ENCODE measurements around the gene SLC4A4.

The SLC4A4 gene

DNA sequence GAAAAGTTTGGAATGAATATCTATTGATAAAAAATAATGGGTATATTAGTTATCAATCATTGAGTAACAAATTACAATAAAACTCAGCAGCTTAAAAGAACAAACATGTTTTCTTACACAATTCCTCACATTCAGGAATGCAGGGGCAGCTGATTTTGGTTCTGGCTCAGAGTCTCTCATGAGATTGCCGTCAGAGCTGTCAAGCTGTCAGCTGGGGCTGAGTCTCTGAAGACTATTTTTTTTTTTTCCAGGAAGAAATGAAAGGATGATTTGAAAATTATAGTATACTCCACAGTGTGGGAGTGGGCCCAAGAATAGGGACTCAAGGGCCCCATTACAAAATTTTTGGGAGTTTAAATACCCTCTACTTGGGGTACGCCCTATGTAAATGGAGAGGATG is 226.0 kb downstream of the SLC4A4 start:
- in situ Hi-C loops (cut with MboI; ENCODE audit: low sequenced_read_pairs, unreplicated experiment): no loop called here
- DNase-seq (ENCODE audit: low spot score): no peak
- TF ChIP-seq, protein P1, sequence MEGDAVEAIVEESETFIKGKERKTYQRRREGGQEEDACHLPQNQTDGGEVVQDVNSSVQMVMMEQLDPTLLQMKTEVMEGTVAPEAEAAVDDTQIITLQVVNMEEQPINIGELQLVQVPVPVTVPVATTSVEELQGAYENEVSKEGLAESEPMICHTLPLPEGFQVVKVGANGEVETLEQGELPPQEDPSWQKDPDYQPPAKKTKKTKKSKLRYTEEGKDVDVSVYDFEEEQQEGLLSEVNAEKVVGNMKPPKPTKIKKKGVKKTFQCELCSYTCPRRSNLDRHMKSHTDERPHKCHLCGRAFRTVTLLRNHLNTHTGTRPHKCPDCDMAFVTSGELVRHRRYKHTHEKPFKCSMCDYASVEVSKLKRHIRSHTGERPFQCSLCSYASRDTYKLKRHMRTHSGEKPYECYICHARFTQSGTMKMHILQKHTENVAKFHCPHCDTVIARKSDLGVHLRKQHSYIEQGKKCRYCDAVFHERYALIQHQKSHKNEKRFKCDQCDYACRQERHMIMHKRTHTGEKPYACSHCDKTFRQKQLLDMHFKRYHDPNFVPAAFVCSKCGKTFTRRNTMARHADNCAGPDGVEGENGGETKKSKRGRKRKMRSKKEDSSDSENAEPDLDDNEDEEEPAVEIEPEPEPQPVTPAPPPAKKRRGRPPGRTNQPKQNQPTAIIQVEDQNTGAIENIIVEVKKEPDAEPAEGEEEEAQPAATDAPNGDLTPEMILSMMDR (IDR thresholded peaks at IDR 0.05; ENCODE audit: borderline replicate concordance, control extremely low read depth, extremely low read depth, insufficient read depth, missing control alignments): no peak

DNA sequence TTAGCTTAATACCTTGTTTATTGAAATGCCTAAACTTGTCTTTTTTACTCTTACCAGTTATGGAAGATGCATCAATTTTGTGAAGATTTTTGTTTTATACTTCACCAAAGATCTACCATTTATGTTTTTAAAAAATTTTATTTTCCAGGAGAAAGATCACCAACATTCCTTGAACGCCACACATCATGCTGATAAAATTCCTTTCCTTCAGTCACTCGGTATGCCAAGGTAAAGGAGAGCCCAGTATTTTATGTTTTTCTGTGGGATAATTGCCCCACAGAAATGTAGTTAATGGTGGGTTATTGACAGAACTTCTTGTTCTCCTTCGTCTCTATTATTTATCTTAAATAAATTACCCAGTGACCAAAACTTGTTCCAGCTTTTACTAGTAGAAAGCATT is 228.0 kb downstream of the SLC4A4 start:
- in situ Hi-C loops (cut with MboI; ENCODE audit: low sequenced_read_pairs, unreplicated experiment): no loop called here
- TF ChIP-seq, protein P1 (IDR thresholded peaks at IDR 0.05; ENCODE audit: borderline replicate concordance, control extremely low read depth, extremely low read depth, insufficient read depth, missing control alignments): no peak
- no peak for DNase-seq (ENCODE audit: low spot score)

DNA sequence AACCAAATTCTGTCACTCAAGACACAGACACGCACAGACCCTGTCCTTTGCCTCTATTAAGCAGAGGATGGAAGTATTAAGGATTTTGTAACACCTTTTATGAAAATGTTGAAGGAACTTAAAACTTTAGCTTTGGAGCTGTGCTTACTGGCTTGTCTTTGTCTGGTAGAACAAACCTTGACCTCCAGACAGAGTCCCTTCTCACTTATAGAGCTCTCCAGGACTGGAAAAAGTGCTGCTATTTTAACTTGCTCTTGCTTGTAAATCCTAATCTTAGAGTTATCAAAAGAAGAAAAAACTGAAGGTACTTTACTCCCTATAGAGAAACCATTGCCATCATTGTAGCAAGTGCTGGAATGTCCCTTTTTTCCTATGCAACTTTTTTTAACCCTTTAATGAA is 229.3 kb downstream of the SLC4A4 start:
- DNase-seq (ENCODE audit: low spot score): no peak
- in situ Hi-C loops (cut with MboI; ENCODE audit: low sequenced_read_pairs, unreplicated experiment): no loop called here
- TF ChIP-seq, protein P1 (IDR thresholded peaks at IDR 0.05; ENCODE audit: borderline replicate concordance, control extremely low read depth, extremely low read depth, insufficient read depth, missing control alignments): no peak

DNA sequence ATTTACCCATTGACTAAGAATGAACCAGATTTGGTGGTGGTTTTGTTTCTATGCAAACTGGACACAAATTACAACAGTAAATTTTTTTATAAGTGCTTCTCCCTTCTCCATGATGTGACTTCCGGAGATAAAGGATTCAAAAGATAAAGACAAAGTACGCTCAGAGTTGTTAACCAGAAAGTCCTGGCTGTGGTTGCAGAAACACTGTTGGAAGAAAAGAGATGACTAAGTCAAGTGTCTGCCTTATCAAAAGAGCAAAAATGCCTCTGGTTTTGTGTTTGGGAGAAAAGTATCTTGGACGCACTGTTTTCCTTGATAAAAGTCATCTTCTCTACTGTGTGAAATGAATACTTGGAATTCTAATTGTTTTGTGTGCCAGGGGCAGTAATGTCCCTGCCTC is 231.7 kb downstream of the SLC4A4 start:
- no peak for DNase-seq (ENCODE audit: low spot score)
- TF ChIP-seq, protein P1 (IDR thresholded peaks at IDR 0.05; ENCODE audit: borderline replicate concordance, control extremely low read depth, extremely low read depth, insufficient read depth, missing control alignments): no peak
- in situ Hi-C loops (cut with MboI; ENCODE audit: low sequenced_read_pairs, unreplicated experiment): no loop called here

DNA sequence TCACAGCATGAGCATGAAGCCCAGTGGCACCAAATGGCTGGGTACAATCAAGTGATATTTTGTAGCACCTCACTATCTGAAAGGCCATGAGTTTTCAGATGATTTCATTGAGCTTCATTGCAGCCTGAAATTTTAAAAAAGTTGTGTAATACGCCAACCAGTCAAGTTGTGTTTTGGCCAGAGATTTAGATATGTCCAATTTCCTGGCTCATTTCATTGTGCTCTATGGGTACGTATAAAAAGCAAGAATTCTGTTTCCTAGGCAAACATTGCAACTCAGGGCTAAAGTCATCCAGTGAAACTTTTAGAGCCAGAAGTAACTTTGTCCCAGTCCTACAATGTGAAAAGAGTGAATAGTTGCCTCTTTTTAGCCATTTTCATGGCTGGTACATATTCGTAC is 232.5 kb downstream of the SLC4A4 start:
- in situ Hi-C loops (cut with MboI; ENCODE audit: low sequenced_read_pairs, unreplicated experiment): no loop called here
- DNase-seq (ENCODE audit: low spot score): no peak
- TF ChIP-seq, protein P1 (IDR thresholded peaks at IDR 0.05; ENCODE audit: borderline replicate concordance, control extremely low read depth, extremely low read depth, insufficient read depth, missing control alignments): no peak

DNA sequence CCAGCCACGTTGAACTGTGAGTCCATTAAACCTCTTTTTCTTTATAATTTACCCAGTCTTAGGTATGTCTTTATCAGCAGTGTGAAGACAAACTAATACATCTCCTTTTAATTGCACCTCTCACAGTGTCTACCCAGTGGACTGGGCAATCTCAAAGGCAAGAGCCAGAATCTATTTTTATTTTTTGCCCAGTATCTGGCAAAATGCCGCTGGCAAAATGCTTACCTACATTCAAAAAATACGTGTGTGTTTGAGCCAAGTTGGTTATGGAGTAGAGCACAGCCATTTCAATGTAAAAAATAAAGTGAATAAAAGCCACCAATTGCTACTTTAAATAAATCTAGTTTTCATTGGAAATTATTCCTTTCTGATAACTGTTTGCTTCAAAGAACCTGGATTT is 245.2 kb downstream of the SLC4A4 start:
- in situ Hi-C loops (cut with MboI; ENCODE audit: low sequenced_read_pairs, unreplicated experiment): no loop called here
- no peak for DNase-seq (ENCODE audit: low spot score)
- TF ChIP-seq, protein P1 (IDR thresholded peaks at IDR 0.05; ENCODE audit: borderline replicate concordance, control extremely low read depth, extremely low read depth, insufficient read depth, missing control alignments): no peak

DNA sequence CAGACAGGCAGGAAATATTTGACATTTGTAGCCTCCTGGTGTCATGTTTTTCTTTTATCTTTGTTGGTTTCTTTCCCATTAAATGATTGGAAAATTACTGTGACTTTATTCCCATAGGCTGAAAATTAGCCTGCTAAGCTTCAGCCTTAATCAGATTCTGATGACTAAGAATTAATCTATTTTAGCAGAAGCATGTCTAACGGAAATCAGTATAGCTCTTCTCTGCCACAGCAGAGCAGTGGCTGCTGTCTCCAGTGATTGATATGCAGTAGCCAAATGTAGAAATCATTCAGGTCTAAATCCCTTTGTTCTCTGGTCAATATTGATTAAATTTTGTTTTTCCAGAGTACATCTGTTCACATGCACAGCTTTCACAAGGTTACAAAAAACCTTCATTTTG is 245.8 kb downstream of the SLC4A4 start:
- TF ChIP-seq, protein P1 (IDR thresholded peaks at IDR 0.05; ENCODE audit: borderline replicate concordance, control extremely low read depth, extremely low read depth, insufficient read depth, missing control alignments): no peak
- DNase-seq (ENCODE audit: low spot score): no peak
- in situ Hi-C loops (cut with MboI; ENCODE audit: low sequenced_read_pairs, unreplicated experiment): no loop called here

Data from GM13976 (cell line).